ENCODE data around the gene EIF3K.
A peak's percentile ranks its signal among the peaks of the same experiment; 100 is the strongest.

- TF ChIP-seq KDM5A (IDR thresholded peaks at IDR 0.05) (no peak), CTCF (IDR thresholded peaks at IDR 0.05) (peak; percentile 43), MAX (IDR thresholded peaks at IDR 0.05) (peak; percentile 49; the same call in 1 of the 2 replicates), SREBF2 (IDR thresholded peaks at IDR 0.05) (no peak), ZNF302 (CRISPR knock-in tag; IDR thresholded peaks at IDR 0.05) (no peak), REST (IDR thresholded peaks at IDR 0.05) (no peak), BHLHE40 (IDR thresholded peaks at IDR 0.05; ENCODE audit: low read depth, low read length) (no peak), MAFK (IDR thresholded peaks at IDR 0.05; ENCODE audit: partially characterized antibody) (no peak), CBX8 (IDR thresholded peaks at IDR 0.05) (no peak), FOSL2 (IDR thresholded peaks at IDR 0.05) (no peak), FOSL2 (CRISPR knock-in tag; IDR thresholded peaks at IDR 0.05) (no peak), POLR2A (IDR thresholded peaks at IDR 0.05; ENCODE audit: low read length) (no peak), RAD21 (conservative IDR thresholded peaks at IDR 0.05 in 1 of 2, IDR thresholded peaks at IDR 0.05 in 1 of 2) (peak in 1 of 2 experiments; percentile 41; a peak in 3 of 5 replicates), HOXB13 (CRISPR knock-in tag; IDR thresholded peaks at IDR 0.05; ENCODE audit: low read depth) (no peak; the same call in 1 of the 2 replicates), CHD4 (IDR thresholded peaks at IDR 0.05; ENCODE audit: borderline replicate concordance) (no peak)
These were observed 66.9 kb downstream of the EIF3K start for GRCh38 chr19:38685666-38686529.
